Esophagus (tissue), 2 donors: ENCODE results near the gene ATXN2. TPM values are rescaled to one million over a fixed set of nuclear protein-coding genes. Genes with fewer than 3 reads are reported as not detected.
"Not testable (repeated sequence)": the region's sequence is repeated elsewhere in the genome, so short reads cannot be mapped to it uniquely, and the experiment has no call there.

Experiments used
- H3K27ac ChIP-seq, 2 donors: one replicate each; pipeline ENCODE4 v1.5.1; 2013; ENCODE audit warnings: low read depth in 2 of 2, mild to moderate bottlenecking in 2 of 2, inconsistent platforms in 1 of 2, low read length in 1 of 2, moderate library complexity in 1 of 2
- H3K27me3 ChIP-seq, 2 donors: one replicate each; pipeline ENCODE4 v1.6.1; 2013; ENCODE audit warnings: low read length in 2 of 2, control low read depth in 1 of 2, mild to moderate bottlenecking in 1 of 2; ENCODE audit not compliant: insufficient read depth in 2 of 2, control insufficient read depth in 1 of 2
- H3K36me3 ChIP-seq, 2 donors: one replicate each; pipeline ENCODE4 v1.6.1; 2013; ENCODE audit warnings: low read length in 1 of 2; ENCODE audit not compliant: control insufficient read depth in 2 of 2, insufficient read depth in 2 of 2
- H3K4me1 ChIP-seq, 2 donors: one replicate each; pipeline ENCODE4 v1.6.1; 2013; ENCODE audit warnings: low read length in 1 of 2; ENCODE audit not compliant: control insufficient read depth in 2 of 2, insufficient read depth in 2 of 2
- H3K4me3 ChIP-seq, 2 donors: one replicate each; pipeline ENCODE4 v1.5.1; 2013; ENCODE audit warnings: low read length in 2 of 2, mild to moderate bottlenecking in 2 of 2, low read depth in 1 of 2, moderate library complexity in 1 of 2
- H3K9me3 ChIP-seq, 2 donors: one replicate each; pipeline ENCODE4 v1.6.1; 2013; ENCODE audit warnings: mild to moderate bottlenecking in 2 of 2, low read depth in 1 of 2, low read length in 1 of 2, moderate library complexity in 1 of 2; ENCODE audit not compliant: control insufficient read depth in 2 of 2, insufficient read depth in 1 of 2
- WGBS, 2 donors: extraction: QIAGEN DNeasy Blood & Tissue Kit; methylation state at CpG; one replicate each; pipeline ENCODE4 v1.1.7; 2013; 5-methylcytosine and 5-hydroxymethylcytosine counted together
- polyA plus RNA-seq, 2 donors: library from polyadenylated mRNA; stranded (reverse); fragments of 200-250 nt; gene quantifications; one replicate each; pipeline ENCODE4 v1.2.3, GENCODE V29; 2013
- donor health status: healthy with polysubstance abuse.
- donor health status: Bipolar disorder and iron deficiency.

Gene ATXN2
- polyA plus RNA-seq, 2 donors = 10.0 to 18.0 TPM

DNA sequence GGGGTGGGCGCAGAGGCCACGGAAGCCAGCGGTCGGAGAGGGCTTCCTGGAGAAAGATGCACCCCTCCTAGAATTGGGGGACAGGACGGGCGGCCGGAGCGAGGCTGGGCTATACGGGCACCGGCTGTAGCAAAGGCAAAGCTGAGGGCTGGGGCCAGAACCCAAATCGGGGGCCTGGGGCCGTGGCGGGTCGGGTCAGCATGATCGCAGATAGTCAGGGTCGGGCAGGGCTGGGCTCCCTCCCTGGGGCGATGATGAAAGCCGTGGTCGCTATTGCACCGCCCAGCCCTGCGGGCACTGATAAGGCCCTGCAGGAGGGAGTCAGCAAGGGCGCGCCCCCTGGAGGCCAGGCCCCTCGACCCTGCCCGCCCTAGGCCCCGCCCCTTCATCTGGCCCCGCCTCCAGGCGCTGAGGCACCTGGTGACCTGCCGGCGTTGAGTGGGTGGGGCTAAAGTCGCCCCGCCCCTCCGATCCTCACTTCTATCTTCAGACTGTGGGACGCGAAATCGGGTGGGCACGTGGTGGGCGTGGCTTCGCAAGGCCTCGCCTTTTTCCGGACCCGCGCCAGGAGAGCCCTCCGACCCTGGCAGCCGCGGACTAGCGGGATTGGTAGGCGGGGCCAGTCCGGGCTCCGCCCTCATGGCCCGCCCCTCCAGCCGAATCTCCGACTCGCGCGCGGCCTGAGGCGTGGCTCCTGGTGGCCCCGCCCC, 193.8 kb downstream of the ATXN2 start:
- Histone ChIP-seq H3K27me3 (peaks cover 0 to 4% of the 10 kb centered on the region in 2 donors), H3K27ac (peak overlapping the region; percentile 69 to 73), H3K4me3 (peak overlapping the region; percentile 41), H3K9me3 (peaks cover 0 to 4% of the 10 kb centered on the region in 2 donors), H3K4me1 (peaks cover 3 to 8% of the 10 kb centered on the region in 2 donors), H3K36me3 (no peaks in the 10 kb centered on the region)
- WGBS, 2 donors = 1 to 2% methylated on average over 49 to 59 of the region's 59 CpGs

DNA sequence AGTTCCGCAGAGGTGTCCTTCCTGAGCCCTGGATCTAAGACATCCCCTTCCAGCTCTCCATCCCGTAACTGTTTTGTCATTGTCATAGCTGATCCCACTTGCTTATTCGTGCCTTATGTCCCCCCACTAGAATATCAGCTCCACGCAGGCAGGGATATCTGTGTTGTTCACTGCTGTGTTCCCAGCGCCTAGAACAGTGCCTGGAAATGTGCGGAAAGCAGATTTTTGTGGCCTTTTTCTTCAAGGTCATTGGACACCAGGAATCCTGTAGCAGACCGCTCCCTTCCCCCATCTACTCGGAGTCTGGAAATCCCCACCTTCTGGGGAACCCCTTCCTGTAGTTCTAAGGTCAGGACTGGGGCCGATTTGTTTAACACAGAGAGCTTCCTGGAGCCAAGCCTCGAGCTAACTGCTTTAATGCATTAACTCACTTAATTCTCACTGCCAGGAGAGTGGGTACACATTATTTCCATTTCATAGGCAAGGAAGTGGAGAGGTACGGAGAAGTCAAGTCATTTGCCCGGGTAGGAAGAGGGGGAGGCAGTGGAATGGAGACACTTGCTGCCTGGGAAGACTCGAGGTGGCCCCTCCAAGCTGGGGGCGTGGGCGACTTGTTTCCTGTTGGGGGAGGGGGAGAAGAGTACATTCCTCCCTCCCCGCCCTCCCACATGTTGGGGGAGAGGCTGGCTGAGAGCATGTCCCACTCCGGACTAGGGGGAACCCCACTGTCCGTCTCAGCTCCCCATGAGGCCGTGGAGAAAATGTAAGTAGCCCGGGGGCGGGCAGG, 194.6 kb downstream of the ATXN2 start:
- WGBS, 2 donors = 32 to 33% methylated on average over 21 of the region's 21 CpGs
- peak overlapping the region; percentile 69 to 73 for H3K27ac ChIP-seq

DNA sequence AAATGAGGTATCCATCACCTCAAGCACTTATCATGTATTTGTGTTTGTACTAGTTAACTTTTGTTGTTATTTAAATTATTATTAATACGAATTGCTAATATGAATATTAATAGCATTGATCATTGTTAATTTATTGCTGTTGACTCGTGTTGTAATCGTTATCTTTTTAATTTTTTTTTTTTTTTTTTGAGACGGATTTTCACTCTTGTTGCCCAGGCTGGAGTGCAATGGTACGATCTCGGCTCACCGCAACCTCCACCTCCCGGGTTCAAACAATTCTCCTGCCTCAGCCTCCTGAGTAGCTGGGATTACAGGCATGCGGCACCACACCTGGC, 196.7 kb downstream of the ATXN2 start:
- H3K9me3 ChIP-seq, H3K4me3 ChIP-seq, H3K27me3 ChIP-seq, H3K4me1 ChIP-seq, H3K27ac ChIP-seq, H3K36me3 ChIP-seq: not testable (repeated sequence)
- 73 to 77% methylated on average over 8 to 9 of the region's 9 CpGs for WGBS, 2 donors

More for the DNA sequence above, 194.6 kb downstream of the ATXN2 start:
- peak overlapping the region; percentile 41 for H3K4me3 ChIP-seq
- peaks cover 0 to 4% of the 10 kb centered on the region in 2 donors for H3K27me3 ChIP-seq
- H3K9me3 ChIP-seq = peaks cover 0 to 4% of the 10 kb centered on the region in 2 donors
- peaks cover 0 to 8% of the 10 kb centered on the region in 2 donors for H3K4me1 ChIP-seq
- H3K36me3 ChIP-seq = no peaks in the 10 kb centered on the region

Other genes starting within 250 kb of the ATXN2 start
- gene PHETA1, start 230.2 kb downstream of the ATXN2 start, polyA plus RNA-seq = 10 to 100 TPM in 1 of 2 donors, 1 to 10 TPM in 1; 9.0 to 10.0 TPM
- 1 to 10 TPM in 1 of 2 donors, under 1 TPM in 1; 0.79 to 1.8 TPM for gene SH2B3, start 193.4 kb downstream of the ATXN2 start, polyA plus RNA-seq
- gene BRAP, start 86.6 kb upstream of the ATXN2 start, polyA plus RNA-seq = 1 to 10 TPM; 7.6 to 8.5 TPM
- gene ACAD10, start 86.7 kb upstream of the ATXN2 start, polyA plus RNA-seq = 10 to 100 TPM in 1 of 2 donors, 1 to 10 TPM in 1; 8.2 to 18.3 TPM
- gene ALDH2, start 167.6 kb upstream of the ATXN2 start, polyA plus RNA-seq = 100 to 1,000 TPM in 1 of 2 donors, 10 to 100 TPM in 1; 83.9 to 148 TPM
- gene MAPKAPK5, start 242.9 kb upstream of the ATXN2 start, polyA plus RNA-seq = 10 to 100 TPM; 10.2 to 18.2 TPM